Activated naive CD4-positive, alpha-beta T cell (primary cell): ENCODE data around the gene ANXA10.
"Not testable (repeated sequence)": the region's sequence is repeated elsewhere in the genome, so short reads cannot be mapped to it uniquely, and the experiment has no call there.

ENCODE experiments used
- DNase-seq, 4 experiments: peaks; one replicate each; lab custom pipeline; 2025; lab: John Stamatoyannopoulos, UW

The ANXA10 gene, protein sequence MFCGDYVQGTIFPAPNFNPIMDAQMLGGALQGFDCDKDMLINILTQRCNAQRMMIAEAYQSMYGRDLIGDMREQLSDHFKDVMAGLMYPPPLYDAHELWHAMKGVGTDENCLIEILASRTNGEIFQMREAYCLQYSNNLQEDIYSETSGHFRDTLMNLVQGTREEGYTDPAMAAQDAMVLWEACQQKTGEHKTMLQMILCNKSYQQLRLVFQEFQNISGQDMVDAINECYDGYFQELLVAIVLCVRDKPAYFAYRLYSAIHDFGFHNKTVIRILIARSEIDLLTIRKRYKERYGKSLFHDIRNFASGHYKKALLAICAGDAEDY

DNA sequence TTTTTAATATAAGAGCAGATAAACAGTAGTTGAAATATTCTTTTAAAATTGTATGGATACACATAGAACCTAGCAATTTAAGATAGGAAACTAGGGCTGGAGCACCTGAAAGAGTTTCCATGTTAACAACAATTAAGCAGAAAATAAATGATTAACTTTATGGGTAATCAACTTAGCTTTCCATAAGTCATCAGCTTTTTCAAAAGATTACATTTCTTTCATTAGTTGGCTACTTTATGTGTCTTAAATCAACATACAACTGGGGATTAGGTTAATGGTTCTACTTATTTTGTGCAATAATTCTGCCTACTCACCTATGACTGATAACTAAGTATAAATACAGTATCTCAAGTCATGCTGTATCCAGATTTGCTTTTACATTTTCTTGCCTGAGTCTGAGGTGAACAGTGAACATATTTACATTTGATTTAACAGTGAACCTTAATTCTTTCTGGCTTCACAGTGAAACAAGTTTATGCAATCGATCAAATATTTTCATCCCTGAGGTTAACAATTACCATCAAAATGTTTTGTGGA lies at the start of gene ANXA10:
ANXA10 (plus strand) TSS at position 362 of the 537 bp plus-strand sequence; CDS start at position 526, 164 bp downstream.
- DNase-seq = no peak

DNA sequence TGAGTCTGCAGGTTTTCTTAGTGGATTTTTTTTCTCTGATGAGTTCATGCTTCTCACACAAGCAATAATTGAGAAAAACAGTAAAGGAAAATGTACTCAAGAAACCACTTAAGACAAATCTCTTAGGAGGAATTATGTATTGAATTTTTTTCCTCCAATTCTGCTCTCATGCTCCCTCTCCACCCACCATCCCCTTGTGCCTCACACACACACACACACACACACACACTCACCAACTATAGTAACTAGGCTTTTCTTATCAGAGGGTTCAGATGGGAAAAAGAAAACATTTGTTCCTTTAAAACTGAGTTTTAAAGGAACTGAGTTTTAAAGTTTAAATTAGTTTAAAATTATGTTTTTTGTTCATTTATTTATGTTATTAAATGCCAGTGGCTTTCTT lies 47.0 kb upstream of the ANXA10 start:
- DNase-seq = no peak

DNA sequence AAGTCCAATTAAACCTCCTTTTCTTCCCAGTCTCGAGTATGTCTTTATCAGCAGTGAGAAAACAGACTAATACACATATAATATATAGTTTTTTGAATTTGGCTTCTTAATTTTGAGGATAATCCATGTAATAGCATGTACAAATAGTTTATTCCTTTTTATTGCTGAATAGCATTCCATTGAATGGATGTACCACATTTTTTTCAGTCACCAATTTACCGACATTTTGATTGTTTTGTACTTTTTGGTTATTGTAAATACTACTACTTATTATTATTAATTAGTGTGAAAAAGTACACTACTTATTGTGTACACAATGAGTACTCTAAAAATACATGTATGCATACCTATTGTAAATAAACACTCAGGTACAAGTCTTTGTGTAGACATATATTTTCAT lies 42.3 kb upstream of the ANXA10 start:
- no peak for DNase-seq

DNA sequence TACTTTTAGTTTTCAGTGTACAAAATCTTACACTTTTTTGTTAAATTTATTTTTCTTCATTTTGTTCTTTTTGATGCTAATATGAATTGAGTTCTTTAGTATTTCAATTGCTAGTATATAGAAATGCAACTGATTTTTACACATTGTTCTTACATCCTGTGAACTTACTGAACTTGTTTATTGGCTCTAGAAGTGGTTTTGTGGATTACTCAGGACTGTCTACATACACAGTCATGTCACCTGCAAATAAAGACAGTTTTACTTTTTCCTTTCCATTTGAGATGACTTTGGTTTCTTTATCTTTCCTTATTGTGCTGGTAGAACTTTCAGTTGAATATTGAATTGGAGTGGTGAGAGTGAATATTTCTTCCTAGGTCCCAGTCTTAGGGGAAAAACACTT lies 40.8 kb upstream of the ANXA10 start:
- DNase-seq = no peak

DNA sequence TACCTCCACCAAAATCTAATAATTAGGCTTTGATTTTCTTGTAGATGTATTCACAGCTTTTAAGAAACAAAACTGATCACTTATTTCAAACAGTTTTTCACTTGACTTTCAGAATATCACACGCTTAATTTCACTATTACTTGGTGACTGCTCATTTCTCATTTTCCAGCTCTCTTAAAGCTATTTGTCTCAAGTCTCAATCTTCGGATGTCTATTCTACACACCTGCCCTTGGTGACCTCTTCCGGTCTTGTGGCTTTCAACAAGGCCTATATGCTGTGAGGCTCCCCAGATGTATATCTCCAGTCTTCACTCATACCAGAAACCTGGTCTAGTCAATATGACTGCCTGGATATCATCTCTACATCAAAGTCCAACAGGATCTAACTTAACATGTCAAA lies 34.9 kb upstream of the ANXA10 start:
- no peak for DNase-seq

DNA sequence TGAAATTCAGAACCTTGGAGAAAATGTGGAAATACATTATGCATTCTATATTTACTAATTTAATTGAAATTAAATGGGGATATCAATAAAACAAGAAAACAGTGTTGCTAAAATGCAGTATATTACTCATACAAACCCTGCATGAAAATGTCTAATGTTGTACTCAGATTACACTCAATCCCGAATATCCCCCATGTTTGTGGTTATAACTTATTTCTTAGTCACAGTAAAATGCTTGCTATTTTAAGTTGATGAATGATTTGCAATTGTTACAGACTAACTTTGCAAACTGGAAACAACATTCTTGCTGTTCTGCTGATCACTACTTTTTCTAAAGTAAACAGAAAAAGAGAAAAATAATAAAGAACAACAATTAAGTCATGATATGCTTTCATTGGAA lies 33.1 kb upstream of the ANXA10 start:
- DNase-seq = no peak

DNA sequence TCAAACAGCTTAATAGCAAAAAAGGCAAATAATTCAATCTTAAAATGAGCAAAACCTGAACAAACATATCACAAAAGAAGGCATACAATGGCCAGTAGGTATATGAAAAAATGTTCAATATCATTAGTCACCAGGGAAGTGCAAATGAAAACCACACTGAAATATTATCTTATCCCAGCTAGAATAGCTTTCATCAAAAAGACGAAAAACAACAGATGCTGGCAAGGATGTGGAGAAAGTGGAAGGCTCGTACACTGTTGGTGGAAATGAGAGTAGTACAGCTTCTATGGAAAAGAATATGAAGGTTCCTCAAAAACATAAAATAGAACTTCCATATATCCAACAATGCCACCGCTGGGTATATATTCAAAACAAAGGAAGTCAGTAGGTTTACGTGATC lies 29.3 kb upstream of the ANXA10 start:
- no peak for DNase-seq

DNA sequence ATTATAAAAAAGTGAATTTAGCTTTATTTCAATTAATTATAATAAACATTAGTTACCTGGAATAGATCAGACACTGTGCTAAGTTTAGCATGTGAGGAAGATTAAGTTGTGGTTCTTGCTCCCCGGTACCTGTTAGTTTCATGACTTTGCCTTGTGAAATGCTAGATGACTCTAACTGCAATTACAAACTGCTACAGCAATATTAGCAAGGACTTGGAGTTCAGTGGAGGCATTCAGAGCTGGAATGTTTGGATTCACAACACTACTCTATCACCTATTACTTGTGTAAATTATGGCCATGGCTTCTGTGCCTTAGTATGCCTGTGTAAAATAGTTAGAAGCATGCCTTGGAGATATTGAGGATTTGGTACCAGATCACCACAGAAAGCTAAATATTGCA lies 21.4 kb upstream of the ANXA10 start:
- no peak for DNase-seq

DNA sequence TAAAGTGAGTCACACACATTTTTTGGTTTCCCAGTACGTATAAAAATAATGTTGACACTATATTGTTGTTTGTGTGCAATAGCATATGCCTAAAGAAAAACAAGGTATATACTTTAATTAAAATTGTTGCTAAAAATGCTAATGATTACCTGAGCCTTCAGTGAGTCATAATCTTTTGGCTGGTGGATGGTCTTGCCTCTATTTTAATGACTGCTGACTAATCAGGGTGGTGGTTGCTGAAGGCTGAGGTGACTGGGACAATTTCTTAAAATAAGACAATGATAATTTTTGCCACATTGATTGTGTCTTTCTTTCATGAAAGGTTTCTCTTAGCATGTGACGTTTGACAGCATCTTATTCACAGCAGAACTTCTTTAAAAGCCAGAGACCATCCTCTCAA lies 21.0 kb upstream of the ANXA10 start:
- DNase-seq = no peak

DNA sequence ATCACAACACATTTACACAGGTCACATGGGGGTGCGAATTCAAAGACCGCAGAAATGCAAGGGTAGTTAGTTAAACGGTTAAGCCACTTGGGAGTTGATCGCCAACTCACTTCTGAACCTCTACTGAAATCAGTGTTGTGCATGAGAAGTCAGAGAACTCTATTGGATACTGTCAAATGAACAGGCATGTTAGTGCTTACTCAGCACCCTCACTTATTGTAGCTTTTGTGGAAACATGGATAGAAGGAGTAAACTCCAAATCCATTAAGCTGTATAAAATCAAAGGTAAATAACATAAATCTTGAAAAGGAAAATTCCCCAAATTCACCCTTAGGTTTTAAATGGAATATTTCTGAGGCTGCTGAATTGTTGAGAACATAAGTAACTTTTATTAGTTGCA lies 17.5 kb upstream of the ANXA10 start:
- no peak for DNase-seq

DNA sequence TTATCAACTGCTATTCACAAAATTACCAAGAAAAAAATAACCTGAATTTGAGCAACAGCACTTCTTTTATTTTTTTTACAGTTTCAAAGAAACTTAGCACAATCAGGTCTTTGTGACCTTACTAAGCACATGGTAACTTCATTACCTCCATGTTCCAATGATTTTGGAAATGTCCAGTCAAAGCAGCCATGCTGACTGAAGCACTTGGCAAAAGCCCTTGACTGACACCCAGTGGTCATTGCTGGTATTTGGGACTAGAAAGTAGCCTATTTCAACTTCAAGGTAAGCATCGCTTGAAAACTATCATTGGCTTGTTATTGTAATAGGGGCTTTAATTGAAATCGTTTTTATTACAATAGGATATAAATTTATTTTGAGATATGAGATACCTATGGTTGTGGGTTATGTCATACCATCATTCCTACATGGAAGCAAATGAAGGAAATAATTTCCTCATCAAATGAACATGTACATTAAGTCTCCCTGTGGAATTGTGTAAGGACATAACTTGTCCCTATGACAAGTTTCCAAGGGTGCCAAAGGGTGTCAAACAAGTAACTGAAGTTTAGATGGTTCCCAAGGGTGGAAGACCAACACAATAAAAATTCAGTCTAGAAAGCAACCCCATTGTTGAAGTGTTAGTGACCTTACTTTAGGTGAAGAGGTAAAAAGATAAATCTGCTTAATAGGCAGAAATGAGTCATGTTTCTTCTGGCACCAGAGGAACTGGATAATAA lies 15.2 kb upstream of the ANXA10 start:
- peak in 1 of 4 experiments; percentile 0 for DNase-seq

DNA sequence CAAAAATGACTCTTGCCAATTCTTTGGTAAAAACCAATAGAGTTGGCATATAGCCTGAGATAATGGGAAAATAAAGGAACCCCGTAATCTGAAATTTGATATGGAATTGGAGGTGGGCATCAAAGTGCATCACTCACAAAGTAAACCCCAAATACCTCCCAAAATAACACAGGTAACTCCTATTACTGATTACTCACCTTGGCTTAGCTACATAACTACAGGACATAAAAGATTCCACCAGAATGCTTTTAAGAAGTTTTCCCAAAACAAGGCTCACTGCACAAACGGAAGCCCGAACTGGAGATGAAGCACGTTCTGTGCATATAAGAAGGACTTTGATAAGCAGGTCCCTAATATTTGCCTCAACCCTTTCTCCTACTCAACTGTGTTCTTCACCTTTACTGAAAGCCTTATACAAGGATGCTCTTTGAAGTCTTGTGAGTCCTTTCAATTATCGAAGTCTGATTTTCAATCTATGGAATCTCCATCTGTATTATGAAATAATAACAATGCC lies 14.6 kb upstream of the ANXA10 start:
- DNase-seq = no peak

DNA sequence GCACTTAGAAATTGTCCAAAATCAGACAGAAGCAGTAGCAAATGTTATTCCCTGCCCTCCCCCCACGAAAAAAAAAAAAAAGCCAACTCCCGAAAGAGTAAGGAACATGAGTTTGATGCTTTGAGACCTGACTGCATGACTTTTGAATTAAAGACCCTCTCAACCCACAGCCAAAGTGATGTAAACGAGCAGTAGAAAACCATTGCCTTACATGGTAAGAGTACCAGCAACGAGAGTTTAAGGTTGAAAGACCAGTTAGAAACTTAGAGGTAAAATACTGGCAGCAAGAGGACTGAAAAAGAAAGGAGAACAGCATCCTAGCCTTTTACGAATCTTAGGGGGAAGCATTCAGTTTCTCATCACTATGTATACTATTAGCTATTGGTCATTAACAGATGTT lies 10.0 kb upstream of the ANXA10 start:
- no peak for DNase-seq

DNA sequence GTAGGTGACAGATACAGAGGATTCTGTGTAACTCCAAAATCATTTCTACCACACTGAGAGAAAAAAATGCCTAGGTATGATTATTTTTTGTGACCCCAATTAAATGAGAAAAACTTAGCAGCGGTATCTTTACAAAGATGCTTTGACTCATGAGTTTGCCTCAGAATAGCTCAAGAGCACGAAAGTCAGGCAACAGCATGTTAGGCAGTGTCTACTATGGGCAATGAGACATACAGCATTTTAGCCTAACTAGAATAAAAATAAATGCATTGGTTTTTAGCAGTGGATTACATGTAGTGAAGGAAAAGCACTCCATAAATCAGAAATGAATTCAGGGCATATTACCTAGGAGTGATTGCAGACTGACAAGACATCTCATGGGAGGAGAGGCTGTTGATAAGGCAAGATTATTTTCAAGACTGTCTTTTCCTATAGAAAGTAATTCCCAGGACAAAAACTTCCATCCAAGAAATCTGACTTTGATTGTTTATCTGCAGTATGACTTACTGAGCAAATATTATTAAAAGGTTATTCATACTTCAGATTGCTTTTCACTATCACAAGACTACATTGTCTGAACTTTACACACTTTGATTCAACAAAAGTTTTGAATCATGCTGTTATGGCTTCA lies 3.6 kb downstream of the ANXA10 start:
- DNase-seq = no peak

DNA sequence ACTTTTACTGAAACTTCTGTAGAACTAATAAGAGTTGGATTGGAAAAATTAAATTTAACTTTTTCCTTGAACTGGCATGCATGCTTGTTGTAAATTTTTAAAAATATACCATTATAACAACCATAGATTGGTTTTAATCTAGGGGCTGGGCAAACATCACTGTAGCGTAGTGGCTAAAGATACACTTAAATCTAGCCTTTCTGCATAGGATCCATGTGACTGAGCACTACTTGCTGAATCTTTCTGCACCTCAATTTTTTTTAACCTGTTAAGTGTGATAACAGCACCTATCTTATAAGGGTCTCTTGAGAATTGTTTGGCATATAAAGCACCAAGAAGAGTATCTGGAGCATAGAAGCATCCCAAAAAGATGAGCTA lies 4.1 kb downstream of the ANXA10 start:
- no peak for DNase-seq

DNA sequence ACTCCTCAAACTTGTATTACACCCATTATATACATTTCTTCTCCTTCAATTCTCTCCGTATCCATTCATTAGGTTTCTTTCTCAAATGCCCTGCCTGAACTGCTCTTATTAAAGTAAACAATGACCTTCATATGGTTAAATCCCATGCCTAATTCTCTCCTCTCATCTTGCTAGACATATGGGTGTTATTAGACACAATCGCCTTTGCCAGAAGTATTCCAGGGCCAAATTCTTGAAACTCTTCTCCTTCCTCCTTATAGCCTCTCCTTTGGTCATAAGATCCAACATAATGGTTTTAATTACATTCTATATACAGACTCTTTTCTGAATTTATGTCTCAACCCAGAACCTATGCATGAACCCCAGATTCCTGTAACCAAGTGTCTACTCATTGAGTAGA lies 4.8 kb downstream of the ANXA10 start:
- DNase-seq = no peak

DNA sequence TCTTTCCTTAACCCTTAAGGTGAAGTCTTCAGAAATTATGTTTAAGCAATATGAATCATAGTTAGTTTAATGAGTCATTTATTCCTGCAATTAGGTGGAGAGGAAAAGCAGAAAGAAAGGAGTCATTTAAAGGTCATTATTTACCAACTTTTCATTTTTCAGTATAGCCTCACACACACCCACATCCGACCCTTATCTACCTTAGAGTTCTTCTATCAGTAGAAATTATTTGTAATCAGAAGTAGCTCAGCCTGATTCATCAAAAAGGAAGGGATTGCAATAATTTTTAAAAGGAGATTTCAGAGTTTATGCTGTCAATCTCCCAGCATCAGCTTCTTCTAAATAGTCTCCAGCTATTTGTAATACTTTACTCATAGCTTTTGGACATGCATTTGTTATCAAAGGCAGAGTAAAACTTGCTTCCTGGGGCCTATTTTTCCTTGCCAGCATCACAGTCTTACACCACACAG lies 5.9 kb downstream of the ANXA10 start:
- no peak for DNase-seq

DNA sequence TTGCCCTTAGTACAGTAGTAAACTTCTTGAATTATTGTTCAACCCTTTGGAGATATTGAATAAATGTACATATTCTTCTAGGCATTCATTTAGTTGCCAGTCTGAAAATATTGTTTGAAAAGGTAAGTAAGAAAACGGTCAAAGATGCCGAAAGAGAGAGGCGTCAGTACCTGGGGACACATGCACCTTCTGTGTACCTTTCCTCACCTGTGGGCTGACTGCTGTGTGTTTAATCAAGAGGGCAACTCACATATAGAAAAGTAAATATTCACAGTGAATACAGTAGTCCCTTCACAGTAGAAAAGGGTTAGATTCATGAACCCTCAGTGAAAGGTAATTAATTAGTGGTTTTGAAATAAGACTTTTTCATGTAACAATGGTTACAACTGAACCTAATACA lies 6.9 kb downstream of the ANXA10 start:
- no peak for DNase-seq

DNA sequence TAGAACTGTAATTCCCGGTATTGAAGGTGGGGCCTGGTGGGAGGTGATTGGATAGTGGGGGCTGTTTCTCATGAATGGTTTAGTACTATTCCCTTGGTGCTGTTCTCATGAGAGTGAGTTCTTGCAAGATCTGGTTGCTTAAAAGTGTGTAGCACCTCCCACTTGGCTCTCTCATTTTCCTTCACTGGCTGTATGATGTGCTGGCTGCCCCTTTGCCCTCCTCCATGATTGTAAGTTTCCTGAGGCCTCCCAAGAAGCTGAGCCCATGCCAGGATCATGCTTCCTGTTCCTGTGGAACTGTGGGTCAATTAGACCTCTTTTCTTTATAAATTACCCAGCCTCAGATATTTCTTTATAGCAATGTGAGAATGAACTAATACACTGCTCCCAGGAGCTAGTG lies 8.7 kb downstream of the ANXA10 start:
- no peak for DNase-seq

DNA sequence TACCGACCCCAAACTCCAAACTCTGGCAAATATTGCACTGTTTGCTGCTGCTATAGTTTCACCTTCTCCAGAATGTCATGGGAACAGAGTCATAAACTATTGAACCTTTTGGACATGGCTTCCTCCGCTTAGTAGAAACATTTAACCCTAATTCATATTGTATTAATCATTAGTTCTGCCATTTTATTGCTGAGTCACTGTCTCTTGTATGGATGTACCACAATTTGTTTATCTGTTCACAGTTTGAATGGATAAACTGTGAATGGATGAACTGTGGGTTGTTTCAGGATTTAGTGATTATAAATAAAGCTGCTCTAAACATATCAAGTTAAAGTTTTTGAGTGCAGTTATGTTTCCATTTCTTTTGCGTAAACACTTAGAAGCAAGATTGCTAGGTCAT lies 10.1 kb downstream of the ANXA10 start:
- no peak for DNase-seq

DNA sequence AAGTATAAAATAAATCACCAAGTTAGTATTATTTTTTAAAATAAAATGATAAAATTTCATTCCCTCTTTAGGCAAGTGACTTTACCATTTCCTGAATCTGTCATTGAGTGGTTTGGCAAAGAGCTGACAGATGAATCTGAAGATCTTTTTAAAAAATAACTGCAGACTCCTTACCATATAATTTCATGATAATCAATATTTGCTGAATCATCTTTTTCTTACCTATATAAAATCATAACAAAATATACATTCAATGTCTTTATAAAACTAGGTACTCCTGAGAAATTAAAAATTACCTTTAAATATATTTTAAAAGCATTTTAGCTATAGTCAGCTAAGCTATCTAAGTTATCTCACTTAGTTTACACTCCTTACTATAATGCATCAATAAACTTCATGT lies 17.2 kb downstream of the ANXA10 start:
- DNase-seq = no peak

DNA sequence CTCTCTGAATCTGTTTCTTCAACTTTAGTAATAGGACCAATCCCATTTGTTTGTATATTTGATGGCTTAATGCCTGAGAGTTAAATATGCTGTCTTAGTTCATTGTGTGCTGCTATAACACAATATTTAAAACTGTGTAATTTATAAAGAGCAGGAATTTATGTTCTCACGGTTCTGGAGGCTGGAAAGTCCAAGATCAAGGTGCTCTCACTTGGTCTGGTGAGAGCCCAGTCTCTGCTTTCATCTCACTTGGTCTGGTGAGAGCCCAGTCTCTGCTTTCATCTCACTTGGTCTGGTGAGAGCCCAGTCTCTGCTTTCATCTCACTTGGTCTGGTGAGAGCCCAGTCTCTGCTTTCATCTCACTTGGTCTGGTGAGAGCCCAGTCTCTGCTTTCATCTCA lies 20.7 kb downstream of the ANXA10 start:
- DNase-seq = not testable (repeated sequence)
